GM23338 (cell line): ENCODE data around the gene TIE1. TPM values are rescaled to one million over a fixed set of nuclear protein-coding genes. Genes with fewer than 3 reads are reported as not detected.

Experiments used
- ATAC-seq: fragments of 200-7000 bp; cut with Tn5 transposase; 3 replicates; pipeline ENCODE4 v1.9.1; 2020
- DNase-seq: peaks from one replicate; pipeline ENCODE4 v3.0.0-alpha.2; 2015; ENCODE audit warnings: low spot score
- H2AFZ ChIP-seq: fragments of 200-600 bp; sonication (generic); 2 replicates; pipeline ENCODE4 v1.8.0; 2016; ENCODE audit warnings: antibody characterized with exemption, mild to moderate bottlenecking, moderate library complexity
- H3F3A ChIP-seq: fragments of 200-600 bp; sonication (generic); replicated peaks from 2 replicates; pipeline ENCODE4 v1.8.0; 2017; ENCODE audit warnings: antibody characterized with exemption, mixed run types, low read depth
- H3K27ac ChIP-seq: fragments of 200-600 bp; sonication (generic); 2 replicates; pipeline ENCODE4 v1.6.1; 2016; ENCODE audit warnings: low read depth
- H3K27me3 ChIP-seq: fragments of 200-600 bp; sonication (generic); 2 replicates; pipeline ENCODE4 v1.8.0; 2016; ENCODE audit warnings: mild to moderate bottlenecking, mixed run types, moderate library complexity; ENCODE audit not compliant: insufficient read depth
- H3K36me3 ChIP-seq: fragments of 200-600 bp; sonication (generic); 2 replicates; pipeline ENCODE4 v1.8.0; 2016; ENCODE audit warnings: mild to moderate bottlenecking; ENCODE audit not compliant: insufficient read depth
- H3K4me1 ChIP-seq: fragments of 200-600 bp; sonication (generic); 2 replicates; pipeline ENCODE4 v1.8.0; 2016; ENCODE audit warnings: mild to moderate bottlenecking, moderate library complexity; ENCODE audit not compliant: insufficient read depth
- H3K4me2 ChIP-seq: fragments of 200-600 bp; sonication (generic); 2 replicates; pipeline ENCODE4 v1.7.1; 2017; ENCODE audit warnings: mixed run types
- H3K4me3 ChIP-seq: fragments of 200-600 bp; sonication (generic); 2 replicates; pipeline ENCODE4 v1.6.1; 2016; ENCODE audit warnings: mixed run types
- H3K79me2 ChIP-seq: fragments of 200-600 bp; sonication (generic); replicated peaks from 2 replicates; pipeline ENCODE4 v1.8.0; 2017; ENCODE audit warnings: mild to moderate bottlenecking; ENCODE audit not compliant: insufficient read depth
- H3K9me2 ChIP-seq: fragments of 200-600 bp; sonication (generic); 2 replicates; pipeline ENCODE4 v1.8.0; 2017; ENCODE audit not compliant: insufficient read depth
- H4K20me1 ChIP-seq: fragments of 200-600 bp; sonication (generic); replicated peaks from 2 replicates; pipeline ENCODE4 v1.8.0; 2017; ENCODE audit warnings: mild to moderate bottlenecking; ENCODE audit not compliant: insufficient read depth
- H3K27ac Mint-ChIP-seq: 2 replicates; pipeline ENCODE4 v1.8.0; 2020; ENCODE audit warnings: inconsistent platforms, mild to moderate bottlenecking, moderate library complexity, mixed read lengths
- H3K27me3 Mint-ChIP-seq: 3 replicates; pipeline ENCODE4 v1.8.0; 2022; ENCODE audit warnings: low read depth, mild to moderate bottlenecking, moderate library complexity, mixed read lengths, inconsistent platforms; ENCODE audit not compliant: insufficient read depth, poor library complexity
- H3K36me3 Mint-ChIP-seq: 3 replicates; pipeline ENCODE4 v1.8.0; 2021; ENCODE audit warnings: low read depth, mild to moderate bottlenecking, inconsistent platforms, moderate library complexity, mixed read lengths
- H3K4me1 Mint-ChIP-seq: 3 replicates; pipeline ENCODE4 v1.8.0; 2020; ENCODE audit warnings: mild to moderate bottlenecking, inconsistent platforms, mixed read lengths
- H3K4me3 Mint-ChIP-seq: 3 replicates; pipeline ENCODE4 v1.8.0; 2021; ENCODE audit warnings: moderate library complexity, mild to moderate bottlenecking, inconsistent platforms, mixed read lengths
- H3K9me3 Mint-ChIP-seq: 3 replicates; pipeline ENCODE4 v1.8.0; 2020; ENCODE audit warnings: moderate library complexity, mild to moderate bottlenecking, inconsistent platforms, mixed read lengths
- CREB1 ChIP-seq: fragments of 250-450 bp; sonication (Bioruptor Pico); IDR thresholded peaks from 2 replicates; pipeline ENCODE4 v1.5.0; 2020; ENCODE audit warnings: low read depth, mild to moderate bottlenecking, moderate library complexity
- EZH2 ChIP-seq: fragments of 200-600 bp; sonication (generic); IDR thresholded peaks from one replicate; pipeline ENCODE4 v1.8.0; 2017; ENCODE audit warnings: antibody characterized with exemption, mild to moderate bottlenecking, low read depth; ENCODE audit not compliant: unreplicated experiment
- JUNB ChIP-seq: IDR thresholded peaks from one replicate; pipeline ENCODE4 v1.6.1; 2016; ENCODE audit warnings: antibody characterized with exemption; ENCODE audit not compliant: unreplicated experiment
- NANOG ChIP-seq: IDR thresholded peaks from 2 replicates; pipeline ENCODE4 v1.6.1; 2016; ENCODE audit warnings: antibody characterized with exemption, borderline replicate concordance
- POLR2AphosphoS5 ChIP-seq: IDR thresholded peaks from 2 replicates; pipeline ENCODE4 v1.6.1; 2016; ENCODE audit warnings: antibody characterized with exemption, low read depth
- STAT1 ChIP-seq: IDR thresholded peaks from one replicate; pipeline ENCODE4 v1.6.1; 2016; ENCODE audit warnings: antibody characterized with exemption; ENCODE audit not compliant: unreplicated experiment
- polyA plus RNA-seq: library from polyadenylated mRNA; unstranded; fragments of >200 nt; fragmentation: Nextera tagmentation; extraction: Ambion mirVana; gene quantifications from 2 replicates; pipeline ENCODE4 v1.2.1, GENCODE V29; 2016
- total RNA-seq: library from RNA; depleted of rRNA; stranded (reverse); fragments of >200 nt; shearing (Covaris generic); gene quantifications from 2 replicates; pipeline ENCODE4 v1.2.3, GENCODE V29; 2014
- TF ChIP-seq, protein P1 (sequence below): IDR thresholded peaks from one replicate; pipeline ENCODE4 v1.6.1; 2018; ENCODE audit warnings: antibody characterized with exemption; ENCODE audit not compliant: unreplicated experiment
- TF ChIP-seq, protein P2 (sequence below), 2 experiments: fragments of 200-600 bp in 1 of 2; sonication (generic) in 1 of 2; conservative IDR thresholded peaks; 2 replicates each; pipeline versions ENCODE4 v1.5.1 to v1.6.1; 2016 to 2017; ENCODE audit warnings: antibody characterized with exemption in 2 of 2, low read depth in 2 of 2, mild to moderate bottlenecking in 2 of 2, moderate library complexity in 1 of 2

The TIE1 gene
- total and polyA plus RNA-seq, 2 experiments from 2014 or later, result 0.37 to 2.3 TPM

DNA sequence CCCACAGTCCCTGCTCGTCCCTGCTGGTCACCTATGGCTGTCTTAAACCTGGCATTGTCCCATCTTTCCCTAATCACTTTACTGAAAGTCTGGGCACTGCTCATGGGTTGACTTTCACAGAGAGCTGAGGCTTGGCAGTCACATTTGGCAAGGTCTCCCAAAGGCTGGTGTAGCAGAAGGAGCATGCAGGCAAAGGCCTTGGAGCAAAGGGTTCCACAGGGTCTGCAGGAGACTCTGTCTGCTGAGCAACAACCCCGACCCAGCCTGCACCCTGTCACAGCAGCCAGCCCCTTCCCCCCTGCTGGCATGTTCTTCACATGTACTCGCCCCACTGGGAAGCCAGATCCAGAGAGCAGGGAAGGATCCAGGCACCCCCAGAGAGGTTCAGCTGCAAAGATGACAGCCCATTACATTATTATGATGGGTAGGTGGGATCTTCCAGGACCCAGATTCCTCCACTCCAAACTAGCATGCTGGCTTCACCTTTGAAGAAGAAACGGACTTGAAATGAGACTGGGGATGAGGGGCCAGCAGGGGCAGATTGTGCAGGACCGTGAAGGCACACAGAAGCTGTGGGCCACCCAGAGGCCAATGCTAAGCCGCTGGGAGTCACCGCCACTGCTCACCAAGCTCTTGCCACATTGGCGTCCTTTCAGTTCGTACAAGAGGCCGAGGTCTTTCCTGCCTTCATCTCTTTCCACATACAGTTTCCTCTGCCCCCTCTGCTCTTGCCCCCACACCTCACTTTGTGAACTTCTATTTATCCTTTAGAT, 45.2 kb upstream of the TIE1 start (continued):
- TF ChIP-seq, protein P1, sequence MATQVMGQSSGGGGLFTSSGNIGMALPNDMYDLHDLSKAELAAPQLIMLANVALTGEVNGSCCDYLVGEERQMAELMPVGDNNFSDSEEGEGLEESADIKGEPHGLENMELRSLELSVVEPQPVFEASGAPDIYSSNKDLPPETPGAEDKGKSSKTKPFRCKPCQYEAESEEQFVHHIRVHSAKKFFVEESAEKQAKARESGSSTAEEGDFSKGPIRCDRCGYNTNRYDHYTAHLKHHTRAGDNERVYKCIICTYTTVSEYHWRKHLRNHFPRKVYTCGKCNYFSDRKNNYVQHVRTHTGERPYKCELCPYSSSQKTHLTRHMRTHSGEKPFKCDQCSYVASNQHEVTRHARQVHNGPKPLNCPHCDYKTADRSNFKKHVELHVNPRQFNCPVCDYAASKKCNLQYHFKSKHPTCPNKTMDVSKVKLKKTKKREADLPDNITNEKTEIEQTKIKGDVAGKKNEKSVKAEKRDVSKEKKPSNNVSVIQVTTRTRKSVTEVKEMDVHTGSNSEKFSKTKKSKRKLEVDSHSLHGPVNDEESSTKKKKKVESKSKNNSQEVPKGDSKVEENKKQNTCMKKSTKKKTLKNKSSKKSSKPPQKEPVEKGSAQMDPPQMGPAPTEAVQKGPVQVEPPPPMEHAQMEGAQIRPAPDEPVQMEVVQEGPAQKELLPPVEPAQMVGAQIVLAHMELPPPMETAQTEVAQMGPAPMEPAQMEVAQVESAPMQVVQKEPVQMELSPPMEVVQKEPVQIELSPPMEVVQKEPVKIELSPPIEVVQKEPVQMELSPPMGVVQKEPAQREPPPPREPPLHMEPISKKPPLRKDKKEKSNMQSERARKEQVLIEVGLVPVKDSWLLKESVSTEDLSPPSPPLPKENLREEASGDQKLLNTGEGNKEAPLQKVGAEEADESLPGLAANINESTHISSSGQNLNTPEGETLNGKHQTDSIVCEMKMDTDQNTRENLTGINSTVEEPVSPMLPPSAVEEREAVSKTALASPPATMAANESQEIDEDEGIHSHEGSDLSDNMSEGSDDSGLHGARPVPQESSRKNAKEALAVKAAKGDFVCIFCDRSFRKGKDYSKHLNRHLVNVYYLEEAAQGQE, result no peak
- TF ChIP-seq, protein P2, sequence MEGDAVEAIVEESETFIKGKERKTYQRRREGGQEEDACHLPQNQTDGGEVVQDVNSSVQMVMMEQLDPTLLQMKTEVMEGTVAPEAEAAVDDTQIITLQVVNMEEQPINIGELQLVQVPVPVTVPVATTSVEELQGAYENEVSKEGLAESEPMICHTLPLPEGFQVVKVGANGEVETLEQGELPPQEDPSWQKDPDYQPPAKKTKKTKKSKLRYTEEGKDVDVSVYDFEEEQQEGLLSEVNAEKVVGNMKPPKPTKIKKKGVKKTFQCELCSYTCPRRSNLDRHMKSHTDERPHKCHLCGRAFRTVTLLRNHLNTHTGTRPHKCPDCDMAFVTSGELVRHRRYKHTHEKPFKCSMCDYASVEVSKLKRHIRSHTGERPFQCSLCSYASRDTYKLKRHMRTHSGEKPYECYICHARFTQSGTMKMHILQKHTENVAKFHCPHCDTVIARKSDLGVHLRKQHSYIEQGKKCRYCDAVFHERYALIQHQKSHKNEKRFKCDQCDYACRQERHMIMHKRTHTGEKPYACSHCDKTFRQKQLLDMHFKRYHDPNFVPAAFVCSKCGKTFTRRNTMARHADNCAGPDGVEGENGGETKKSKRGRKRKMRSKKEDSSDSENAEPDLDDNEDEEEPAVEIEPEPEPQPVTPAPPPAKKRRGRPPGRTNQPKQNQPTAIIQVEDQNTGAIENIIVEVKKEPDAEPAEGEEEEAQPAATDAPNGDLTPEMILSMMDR (conservative IDR thresholded peaks at IDR 0.05; ENCODE audit: low read depth in 2 of 2), result no peak
- no peak for TF ChIP-seq POLR2AphosphoS5
- no peak for TF ChIP-seq EZH2
- no peak for TF ChIP-seq JUNB

GRCh38 chr1:43256675-43257570, 43.9 kb upstream of the TIE1 start:
- no peaks in the 10 kb centered on the region for H3K4me1 Mint-ChIP-seq
- no peak for DNase-seq
- H3K36me3 ChIP-seq, result no peaks in the 10 kb centered on the region; the same call in 1 of the 2 replicates
- no peak overlapping the region for H2AFZ ChIP-seq
- H3K4me3 Mint-ChIP-seq, result no peak overlapping the region
- H3K9me3 Mint-ChIP-seq, result peaks cover 68% of the 10 kb centered on the region
- no peak overlapping the region for H3K4me3 ChIP-seq
- H3K27me3 Mint-ChIP-seq, result no peaks in the 10 kb centered on the region
- no peak overlapping the region for H3K4me2 ChIP-seq
- H4K20me1 ChIP-seq, result no peaks in the 10 kb centered on the region
- no peaks in the 10 kb centered on the region for H3K4me1 ChIP-seq
- no peaks in the 10 kb centered on the region for H3K27me3 ChIP-seq
- H3K9me2 ChIP-seq, result peaks cover 4% of the 10 kb centered on the region; the same call in 1 of the 2 replicates
- no peak for ATAC-seq
- no peaks in the 10 kb centered on the region for H3K79me2 ChIP-seq
- H3K27ac ChIP-seq, result no peak overlapping the region
- no peaks in the 10 kb centered on the region for H3F3A ChIP-seq
- H3K36me3 Mint-ChIP-seq, result peaks cover 50% of the 10 kb centered on the region
- no peak overlapping the region for H3K27ac Mint-ChIP-seq
- TF ChIP-seq, protein P2 (conservative IDR thresholded peaks at IDR 0.05; ENCODE audit: low read depth in 2 of 2), result no peak
- TF ChIP-seq CREB1 (CRISPR knock-in tag) (no peak), NANOG (no peak), JUNB (no peak), POLR2AphosphoS5 (no peak), STAT1 (no peak)
